Lower leg skin (tissue), 4 donors: ENCODE results near the gene DHRS11. TPM values are rescaled to one million over a fixed set of nuclear protein-coding genes. Genes with fewer than 3 reads are reported as not detected.

Source experiments
- DNase-seq, 2 donors: peaks; one replicate each; pipeline ENCODE4 v3.0.0-alpha.2; 2019; ENCODE audit warnings: low spot score in 2 of 2
- H3K4me3 ChIP-seq: fragments of 200-600 bp; sonication (generic); 2 replicates; pipeline ENCODE4 v1.5.1; 2017; ENCODE audit warnings: mild to moderate bottlenecking, low read depth; ENCODE audit not compliant: poor library complexity, severe bottlenecking
- CTCF ChIP-seq, 3 donors: fragments of 450-650 bp; IDR thresholded peaks; one replicate each; pipeline ENCODE4 v1.5.1; 2016; ENCODE audit warnings: antibody characterized with exemption in 3 of 3, mild to moderate bottlenecking in 3 of 3, moderate library complexity in 2 of 3
- POLR2A ChIP-seq, 2 donors: fragments of 450-650 bp; IDR thresholded peaks; one replicate each; pipeline ENCODE4 v1.6.1; 2016 to 2017; ENCODE audit warnings: antibody characterized with exemption in 2 of 2, mild to moderate bottlenecking in 1 of 2, moderate library complexity in 1 of 2
- WGBS, 2 donors: methylation state at CpG; one replicate each; pipeline ENCODE4 v1.1.5; 2018; 5-methylcytosine and 5-hydroxymethylcytosine counted together
- intact Hi-C: fragments of 100-400 bp; cut with DNase I; formaldehyde crosslinking; loops from one replicate; pipeline ENCODE4 v1.15.0; 2023; ENCODE audit warnings: low total_unique reads
- total RNA-seq, 4 donors: library from RNA; depleted of rRNA; stranded (reverse); fragments of >200 nt; gene quantifications; one replicate each; pipeline ENCODE4 v1.1.0, GENCODE V29; 2016

The DHRS11 gene
- total RNA-seq, 4 donors from 2014 or later, result 11.3 to 21.1 (median 14.9) TPM

GRCh38 chr17:36641877-36642845 is 50.5 kb downstream of the DHRS11 start:
- H3K4me3 ChIP-seq, result peak overlapping the region; percentile 9
- 2 to 3% methylated on average over 34 to 62 of the region's 64 CpGs for WGBS, 2 donors
- TF ChIP-seq CTCF (IDR thresholded peaks at IDR 0.05) (no peak), POLR2A (IDR thresholded peaks at IDR 0.05) (no peak)
- intact Hi-C loops, result no loop called here
- DNase-seq, result no peak

- 44 to 59% methylated on average over 3 of the region's 3 CpGs for WGBS, 2 donors
- no peak for DNase-seq
These were observed 51.5 kb downstream of the DHRS11 start for GRCh38 chr17:36643086-36643685.

GRCh38 chr17:36645422-36645821 is 53.7 kb downstream of the DHRS11 start:
- TF ChIP-seq CTCF (IDR thresholded peaks at IDR 0.05) (no peak), POLR2A (IDR thresholded peaks at IDR 0.05) (no peak)
- WGBS, 2 donors, result 55 to 56% methylated on average over 3 of the region's 3 CpGs
- no peak for DNase-seq
- intact Hi-C loops, result no loop called here
- no peak overlapping the region for H3K4me3 ChIP-seq

More at GRCh38 chr17:36643086-36643685, 51.5 kb downstream of the DHRS11 start:
- no peak for TF ChIP-seq POLR2A (IDR thresholded peaks at IDR 0.05)
- no peak for TF ChIP-seq CTCF (IDR thresholded peaks at IDR 0.05)
- no peak overlapping the region for H3K4me3 ChIP-seq
- intact Hi-C loops, result no loop called here

- TF ChIP-seq POLR2A (IDR thresholded peaks at IDR 0.05) (no peak), CTCF (IDR thresholded peaks at IDR 0.05) (no peak)
- intact Hi-C loops, result no loop called here
- no peak for DNase-seq
- 27 to 31% methylated on average over 4 of the region's 4 CpGs for WGBS, 2 donors
- no peak overlapping the region for H3K4me3 ChIP-seq
These were observed 56.0 kb downstream of the DHRS11 start for GRCh38 chr17:36647636-36648035.

- DNase-seq, result no peak
- intact Hi-C loops, result no loop called here
- 34 to 37% methylated on average over 9 of the region's 9 CpGs for WGBS, 2 donors
- H3K4me3 ChIP-seq, result no peak overlapping the region
- TF ChIP-seq POLR2A (IDR thresholded peaks at IDR 0.05), result no peak
- no peak for TF ChIP-seq CTCF (IDR thresholded peaks at IDR 0.05)
These were observed 58.6 kb downstream of the DHRS11 start for GRCh38 chr17:36650096-36650775.

Other genes with a start within 250 kb of the DHRS11 start
- not detected for gene TBC1D3H, start 203.4 kb upstream of the DHRS11 start, total RNA-seq
- 10 to 100 TPM; 29.6 to 56.7 (median 35.2) TPM for gene ZNHIT3, start 105.2 kb upstream of the DHRS11 start, total RNA-seq
- gene MYO19, start 57.0 kb upstream of the DHRS11 start, total RNA-seq, result 100 to 1,000 TPM in 1 of 4 donors, 10 to 100 TPM in 3; 70.5 to 167 (median 88.1) TPM
- gene PIGW, start 56.9 kb upstream of the DHRS11 start, total RNA-seq, result 1 to 10 TPM; 4.3 to 9.0 (median 6.9) TPM
- gene GGNBP2, start 47.0 kb upstream of the DHRS11 start, total RNA-seq, result 10 to 100 TPM; 38.2 to 79.6 (median 55.0) TPM
- 1 to 10 TPM; 5.1 to 8.9 (median 5.9) TPM for gene MRM1, start 9.7 kb downstream of the DHRS11 start, total RNA-seq